Activated CD8-positive, alpha-beta memory T cell treated with anti-CD3 and anti-CD28 coated beads, Interleukin-2, amount 50 U/mL, for 1 hour (primary cell): ENCODE measurements around the gene TXNDC2.

Experiments
- DNase-seq: peaks from one replicate; pipeline ENCODE4 v3.0.0-alpha.2; 2020; ENCODE audit errors: extremely low read depth

Gene TXNDC2

DNA sequence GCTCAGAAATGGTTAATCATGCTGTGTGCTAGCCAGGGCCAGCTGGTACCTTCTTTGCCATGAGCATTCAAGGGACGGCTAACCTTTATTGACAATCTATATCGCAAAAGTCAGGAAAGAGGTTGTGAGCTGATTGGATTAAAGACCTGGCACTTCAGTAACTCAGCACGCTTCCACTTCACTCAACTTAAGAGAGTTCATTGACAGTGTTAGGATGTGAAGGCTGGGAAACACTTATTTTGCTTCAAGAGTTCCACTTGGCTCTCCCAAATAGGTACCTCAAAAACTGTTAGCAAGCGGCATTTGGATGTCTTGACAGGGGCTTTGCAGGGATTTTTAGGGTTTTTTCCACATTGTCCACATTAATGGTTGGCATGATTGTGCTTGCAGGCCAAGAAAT is 25.1 kb upstream of the TXNDC2 start:
- no peak for DNase-seq

DNA sequence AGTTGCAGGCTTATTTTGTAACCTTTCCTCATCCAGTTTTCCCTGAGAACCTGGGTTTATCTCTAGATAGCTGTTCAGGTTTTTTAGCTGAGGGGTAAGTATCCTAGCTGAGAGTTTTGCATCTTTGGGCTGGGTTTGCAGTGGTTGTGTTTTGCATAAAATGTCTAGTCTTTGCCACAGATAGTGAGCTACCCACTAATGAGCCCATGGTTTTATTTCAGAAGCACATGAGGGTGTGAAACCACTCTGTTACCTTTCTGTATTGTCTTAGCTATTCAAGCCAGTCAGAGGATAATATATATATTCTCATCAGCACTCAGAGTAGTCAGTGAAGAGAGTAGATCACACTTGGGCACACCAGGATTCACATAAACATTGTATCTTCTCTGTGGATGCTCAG is 24.6 kb upstream of the TXNDC2 start:
- no peak for DNase-seq

DNA sequence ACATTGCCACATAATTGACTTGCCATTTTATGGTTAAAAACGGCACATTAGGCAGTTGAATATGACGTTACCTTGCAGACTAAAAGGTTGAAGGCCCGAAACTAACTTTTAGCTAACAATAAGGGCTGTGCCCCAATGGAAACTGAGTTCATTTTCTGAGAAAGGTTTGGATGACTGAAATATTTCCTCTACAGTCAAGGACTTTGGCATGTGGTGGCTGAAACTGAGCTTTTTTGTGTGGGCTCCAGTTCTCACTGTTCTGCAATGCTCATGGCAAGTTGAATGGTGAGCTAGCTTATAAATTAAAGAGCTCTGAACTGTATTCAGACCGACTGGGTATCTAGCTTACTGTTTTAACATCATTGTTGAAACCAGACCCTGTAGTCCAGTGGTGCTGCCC is 23.8 kb upstream of the TXNDC2 start:
- no peak for DNase-seq

DNA sequence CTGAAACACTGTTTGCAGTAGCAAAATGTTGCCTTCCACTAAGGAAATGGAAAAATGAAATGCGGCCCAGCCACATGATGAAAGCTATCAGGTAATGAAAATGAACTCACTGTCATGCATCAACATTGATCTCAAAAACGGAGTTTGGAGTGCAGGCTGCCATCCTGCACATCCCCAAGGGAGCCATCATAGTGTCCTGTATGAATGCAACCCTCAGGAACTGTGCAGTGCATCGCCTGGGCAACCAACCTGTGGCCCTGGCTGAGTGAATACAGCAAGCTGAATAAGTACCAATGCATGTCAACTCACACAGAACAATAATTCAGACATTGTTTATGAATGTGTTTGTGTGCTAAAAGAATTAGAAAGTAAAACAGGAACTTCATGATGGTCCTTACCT is 23.1 kb upstream of the TXNDC2 start:
- DNase-seq: no peak

DNA sequence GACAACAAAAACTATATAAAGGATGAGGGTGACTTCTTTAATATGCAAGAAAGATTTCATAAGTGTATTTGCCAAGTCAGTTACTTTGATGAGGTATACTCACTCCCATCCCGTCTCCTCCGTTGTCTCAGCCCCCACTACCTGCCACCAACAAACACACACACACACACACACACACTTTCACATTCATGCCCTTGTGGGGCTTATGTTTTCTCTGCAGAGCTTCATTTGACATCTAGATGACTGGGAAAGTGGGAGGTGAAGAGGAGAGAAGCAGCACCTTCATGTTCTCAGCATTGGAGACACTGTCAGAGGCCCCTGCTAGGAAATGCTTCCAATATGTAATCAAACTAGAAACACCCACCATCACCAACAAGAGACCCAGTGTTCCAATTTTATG is 22.5 kb upstream of the TXNDC2 start:
- DNase-seq: no peak

DNA sequence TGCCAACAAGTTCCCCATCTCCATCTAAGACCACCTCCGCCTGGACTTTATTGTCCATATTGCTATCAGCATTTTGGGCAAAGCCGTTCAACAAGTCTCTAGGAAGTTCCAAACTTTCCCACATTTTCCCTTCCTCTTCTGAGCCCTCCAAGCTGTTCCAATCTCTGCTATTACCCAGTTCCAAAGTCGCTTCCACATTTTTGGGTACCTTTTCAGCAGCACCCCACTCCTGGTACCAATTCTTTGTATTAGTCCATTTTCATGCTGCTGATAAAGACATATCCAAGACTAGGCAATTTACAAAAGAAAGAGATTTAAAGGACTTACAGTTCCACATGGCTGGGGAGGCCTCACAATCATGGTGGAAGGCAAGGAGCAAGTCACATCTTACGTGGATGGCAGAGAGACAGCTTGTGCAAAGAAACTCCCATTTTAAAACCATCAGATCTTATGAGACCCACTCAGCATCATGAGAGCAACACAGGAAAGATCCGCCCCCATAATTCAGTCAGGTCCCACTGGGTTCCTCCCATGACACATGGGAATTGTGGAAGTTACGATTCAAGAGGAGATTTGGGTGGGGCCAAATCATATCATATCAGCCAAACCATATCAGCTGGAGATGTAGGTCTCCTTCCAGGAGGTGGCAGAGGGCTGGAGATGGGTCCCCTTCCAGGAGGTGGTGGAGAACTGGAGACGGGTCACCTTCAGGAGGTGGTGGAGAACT is 19.8 kb upstream of the TXNDC2 start:
- no peak for DNase-seq

DNA sequence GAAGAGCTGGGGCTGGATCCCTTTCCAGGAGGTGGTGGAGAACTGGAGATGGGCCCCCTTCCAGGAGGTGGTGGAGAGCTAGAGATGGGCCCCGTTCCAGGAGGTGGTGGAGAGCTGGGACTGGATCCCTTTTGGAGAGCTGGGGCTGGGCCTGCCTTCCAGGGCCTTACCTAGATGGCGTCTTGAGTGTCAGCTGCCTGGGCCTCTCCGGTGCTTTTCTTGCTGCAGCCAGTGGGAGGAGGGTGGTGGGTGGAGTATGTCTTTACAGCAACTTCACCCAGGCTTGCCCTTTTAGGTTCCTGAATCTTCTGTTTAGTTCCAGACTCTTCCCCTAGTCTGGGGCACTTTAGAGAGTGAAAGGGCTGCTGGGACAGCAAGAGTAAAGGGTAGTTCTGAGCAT is 19.1 kb upstream of the TXNDC2 start:
- DNase-seq: no peak

DNA sequence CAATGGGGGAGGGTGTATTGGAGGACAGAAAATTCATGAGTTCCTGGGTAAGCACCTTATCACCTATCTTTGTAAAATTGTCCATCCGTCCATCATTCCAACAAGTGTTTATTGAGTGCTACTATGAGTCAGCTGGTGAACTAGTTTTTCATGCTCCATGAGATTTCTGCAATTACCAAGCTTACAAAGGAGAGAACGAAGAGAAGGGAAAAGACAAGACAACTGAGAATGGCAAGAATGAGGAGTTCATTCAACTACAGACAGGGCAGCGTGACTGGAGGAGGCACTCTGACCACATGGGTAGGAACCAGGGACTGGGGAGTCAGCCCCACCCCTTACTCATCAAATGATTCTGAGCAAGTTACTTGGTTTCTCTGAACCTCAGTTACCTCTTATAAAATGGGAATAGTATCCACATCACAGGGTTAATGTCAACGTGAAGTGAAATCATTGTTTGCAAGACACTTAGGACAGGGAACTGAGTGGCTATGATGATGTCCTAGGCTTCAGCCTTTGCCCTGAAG is 18.6 kb upstream of the TXNDC2 start:
- no peak for DNase-seq

DNA sequence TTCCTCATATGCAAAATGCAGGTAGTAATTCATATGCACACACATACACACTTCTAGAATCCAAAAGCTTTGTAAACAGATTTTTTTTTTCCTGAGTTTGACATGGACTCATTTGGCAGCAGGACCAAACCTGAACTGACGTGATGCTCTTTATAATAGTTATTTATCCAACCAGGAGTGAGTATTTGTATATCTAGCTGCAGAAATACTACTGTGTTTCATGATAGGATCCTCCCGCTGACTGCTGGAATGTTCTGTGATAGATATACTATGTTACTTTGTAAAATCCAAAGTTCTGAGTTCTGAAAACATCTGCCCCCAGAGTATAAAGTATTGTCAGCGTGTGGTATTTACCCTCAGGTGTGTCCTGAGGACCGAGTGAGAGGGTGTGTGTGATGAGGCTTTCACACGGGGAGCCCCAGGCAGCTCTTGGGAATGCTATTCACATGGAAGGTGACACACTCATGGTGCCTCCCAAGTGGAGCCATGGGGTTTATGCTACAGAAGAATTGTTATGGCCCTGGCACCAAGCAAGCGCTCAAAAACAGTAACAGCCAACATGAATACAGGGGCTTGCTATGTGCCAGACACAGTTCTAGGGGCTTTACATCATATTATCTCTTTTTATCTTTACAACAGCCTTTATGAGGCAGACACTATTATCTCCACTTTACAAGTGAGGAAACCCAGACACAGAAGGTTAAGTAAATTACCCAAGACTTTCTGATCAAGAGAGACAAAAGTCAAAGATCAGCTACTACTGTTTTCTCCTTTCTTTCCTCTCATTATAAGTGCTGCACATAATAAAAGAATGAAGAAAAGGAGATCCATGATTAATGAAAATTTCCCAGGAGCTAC is 16.7 kb upstream of the TXNDC2 start:
- DNase-seq: no peak

DNA sequence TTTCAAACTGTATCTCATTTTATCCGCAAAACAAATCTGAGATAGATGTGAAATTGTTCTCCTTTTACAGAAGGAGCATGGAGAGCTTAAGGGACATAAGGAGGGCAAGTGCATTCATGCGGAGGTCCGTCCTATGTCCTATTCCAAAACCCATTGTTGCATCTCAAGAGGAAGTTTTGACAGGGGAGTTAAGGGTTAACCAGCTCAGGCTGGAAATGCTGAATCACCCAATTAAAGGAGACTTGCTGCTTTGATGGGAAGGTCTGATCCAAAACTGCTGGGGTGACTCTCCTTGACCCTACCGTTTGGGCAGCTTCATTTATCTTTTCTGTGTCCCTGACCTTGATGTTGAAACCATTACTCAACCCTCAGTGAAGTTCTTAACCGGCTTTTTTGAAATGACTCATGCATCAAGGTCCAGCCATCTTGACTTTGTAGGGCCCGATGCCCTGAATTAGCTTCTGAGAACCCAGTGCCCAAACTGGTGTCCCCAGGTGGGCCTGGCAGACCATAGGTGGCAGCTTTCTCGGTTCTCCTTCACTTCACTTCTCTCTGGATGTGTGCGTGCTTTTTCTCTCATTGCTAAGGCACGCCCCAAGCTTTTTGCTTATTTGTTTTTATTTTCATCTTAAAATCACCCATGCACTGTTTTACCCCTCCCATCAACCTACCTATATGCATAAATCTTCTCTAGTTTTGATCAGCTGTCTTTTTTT is 15.9 kb upstream of the TXNDC2 start:
- DNase-seq: no peak

DNA sequence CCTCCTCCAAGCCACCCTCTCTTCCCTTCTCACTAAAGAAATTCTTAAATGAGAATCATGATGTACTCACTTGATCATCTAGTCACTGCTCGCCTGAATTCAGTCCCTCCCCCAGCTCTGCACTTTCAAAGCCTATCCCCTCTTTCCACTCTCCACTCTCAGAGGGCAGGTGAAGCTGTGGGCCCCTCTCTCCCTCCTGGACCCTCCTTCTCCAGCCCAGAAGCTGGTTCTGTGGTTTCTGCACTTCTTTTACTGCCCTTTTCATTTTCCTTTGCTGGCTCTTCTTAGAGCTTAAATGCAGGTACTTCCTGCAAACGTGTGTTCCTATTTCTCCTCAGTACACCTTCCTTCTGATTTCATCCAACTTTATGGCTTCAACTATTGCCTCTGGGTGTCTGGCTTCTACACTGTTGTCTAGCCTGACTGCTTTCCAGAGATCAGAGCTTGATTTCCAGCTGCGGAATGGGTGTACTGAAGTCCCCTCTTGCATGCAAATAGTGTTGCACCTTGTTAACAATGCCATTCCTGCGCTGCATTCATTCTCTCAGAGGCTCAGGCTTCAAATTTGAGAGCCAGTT is 15.3 kb upstream of the TXNDC2 start:
- DNase-seq: no peak

DNA sequence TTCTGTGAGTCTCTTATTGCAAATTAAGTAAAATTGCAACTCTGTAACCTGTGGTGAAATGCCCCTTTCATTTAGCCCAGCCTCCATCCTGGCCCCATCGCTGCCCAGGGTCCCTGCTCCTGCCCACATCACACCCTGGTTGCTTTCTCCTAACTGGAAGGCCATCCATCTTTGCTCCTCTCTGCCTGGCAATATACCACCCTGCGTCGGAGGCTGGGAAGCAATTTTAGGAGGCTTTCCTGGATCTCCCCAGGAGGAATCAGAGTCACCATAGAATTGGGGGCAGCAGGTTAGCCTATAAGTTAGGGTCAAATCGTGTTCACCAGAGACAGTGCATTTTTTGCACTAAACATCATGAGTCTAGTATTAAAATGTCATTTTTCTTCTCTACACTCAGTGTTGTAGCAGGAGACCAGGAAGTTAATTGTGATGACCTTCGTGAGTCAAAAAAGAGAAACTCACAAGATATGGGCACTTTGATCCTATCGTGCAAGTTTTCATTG is 14.5 kb upstream of the TXNDC2 start:
- no peak for DNase-seq

DNA sequence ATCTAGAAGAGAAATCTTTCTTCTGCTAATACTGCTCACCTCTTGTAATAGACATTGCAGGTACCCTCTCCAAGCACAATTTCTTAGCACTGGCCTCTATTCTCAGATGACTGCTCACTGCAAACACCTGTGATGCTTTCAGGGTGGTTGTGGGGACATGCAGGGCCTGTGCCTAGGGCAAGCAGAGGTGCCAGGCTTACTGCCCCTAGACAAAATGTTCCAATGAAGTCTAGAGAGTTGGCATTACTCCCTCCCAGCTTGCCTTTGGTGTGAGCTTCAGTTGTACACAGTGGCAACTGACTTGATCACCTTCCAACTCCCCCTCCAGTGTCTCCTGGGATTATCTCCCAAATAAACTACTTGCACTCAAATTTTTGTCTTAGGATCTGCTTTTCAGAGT is 12.9 kb upstream of the TXNDC2 start:
- DNase-seq: no peak

DNA sequence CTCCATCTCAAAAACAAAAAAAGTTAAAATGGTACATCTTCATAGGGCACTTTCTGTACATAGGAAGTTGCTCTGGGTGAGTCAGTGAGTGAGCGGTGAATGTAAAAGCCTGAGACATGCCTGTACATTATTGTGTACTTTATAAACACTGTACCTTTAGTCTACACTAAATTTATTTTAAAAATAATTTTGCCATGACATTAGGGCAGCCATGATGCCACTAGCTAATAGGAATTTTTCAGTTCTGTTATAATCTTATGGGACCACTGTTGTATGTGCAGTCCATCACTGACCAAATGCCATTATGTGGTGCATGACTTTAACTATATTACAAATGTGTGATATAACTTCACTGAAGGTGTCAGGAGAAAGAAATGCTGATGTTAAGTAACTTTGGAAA is 11.0 kb upstream of the TXNDC2 start:
- DNase-seq: no peak

DNA sequence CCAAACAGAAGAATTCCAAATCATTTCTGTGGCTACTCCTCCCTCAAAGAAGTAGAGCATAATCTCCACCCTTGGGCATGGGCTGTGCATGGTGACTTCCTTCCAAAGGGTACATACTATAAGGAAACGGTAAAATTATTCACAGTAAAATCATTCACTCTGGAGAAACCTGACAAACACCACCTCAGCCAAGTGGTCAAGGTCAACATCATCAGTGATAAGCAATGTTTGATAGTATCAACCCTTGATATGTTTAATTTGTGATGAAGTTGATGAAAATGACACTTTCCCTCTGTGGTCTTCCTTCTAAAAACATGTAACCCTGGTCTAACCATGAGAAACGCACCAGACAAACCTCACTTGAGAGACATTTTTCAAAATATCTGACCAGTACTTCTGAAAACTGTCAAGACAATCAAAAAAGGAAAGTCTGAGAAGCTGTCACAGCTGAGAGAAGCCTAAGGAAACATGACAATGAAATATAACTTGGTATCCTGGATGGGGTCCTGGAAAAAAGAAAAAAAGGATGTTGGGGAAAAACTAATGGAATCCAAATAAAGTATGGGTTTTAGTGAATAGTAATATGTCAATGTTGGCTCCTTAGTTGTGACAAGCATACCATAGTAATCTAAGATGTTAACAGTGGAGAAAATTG is 9.4 kb upstream of the TXNDC2 start:
- DNase-seq: no peak

DNA sequence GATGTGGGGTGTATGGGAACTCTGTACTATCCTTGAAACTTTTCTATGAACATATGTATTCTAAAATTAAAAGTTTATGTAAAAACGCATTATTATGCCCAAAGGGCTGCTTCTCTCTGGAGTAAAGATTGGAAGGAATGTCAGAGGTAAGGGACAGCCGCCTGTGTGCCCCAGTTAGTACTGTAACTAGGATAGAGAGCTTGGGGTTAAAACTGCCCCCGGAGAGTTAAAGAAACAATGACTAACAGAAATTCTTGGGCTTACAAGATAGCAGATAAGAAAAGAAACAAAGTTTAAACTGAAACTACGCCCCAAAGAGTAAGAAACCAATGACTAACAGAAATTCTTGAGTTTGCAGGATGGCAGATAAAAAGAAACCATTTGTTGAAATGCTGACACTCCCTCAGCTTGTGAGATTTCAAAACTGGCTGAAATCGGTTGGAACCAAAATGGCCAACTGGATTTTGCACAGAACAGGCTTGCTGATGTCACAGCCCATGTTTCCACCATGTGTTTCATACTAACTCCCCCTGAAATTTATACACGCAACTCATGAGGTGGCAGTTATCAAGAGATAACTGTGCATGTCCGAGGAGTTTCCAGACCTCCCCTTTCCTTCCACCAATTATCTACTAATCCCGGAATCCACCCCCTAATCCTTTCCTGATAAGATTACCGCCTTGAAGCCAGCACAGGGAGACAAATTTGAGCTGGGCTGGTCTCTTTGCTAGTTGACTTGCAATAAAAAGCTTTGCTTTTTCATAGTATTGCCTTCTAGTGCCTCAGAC is 8.7 kb upstream of the TXNDC2 start:
- DNase-seq: no peak

DNA sequence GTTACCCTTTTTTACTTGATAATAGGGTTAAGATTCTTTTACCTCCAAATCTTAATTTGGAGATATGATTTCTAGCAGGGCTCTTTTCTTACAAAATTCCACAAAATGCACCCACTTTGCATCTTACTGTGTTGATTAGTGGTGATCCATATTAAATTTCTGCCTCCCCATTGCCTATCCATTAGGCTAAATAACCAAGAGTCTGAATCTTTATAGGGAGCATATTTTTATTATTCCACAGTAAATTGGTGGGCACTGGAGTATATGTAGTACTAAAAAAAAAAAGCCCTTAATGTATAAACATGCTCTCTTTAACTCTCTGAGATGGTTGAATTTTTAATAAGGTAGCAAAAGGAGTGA is 8.1 kb upstream of the TXNDC2 start:
- DNase-seq: no peak

DNA sequence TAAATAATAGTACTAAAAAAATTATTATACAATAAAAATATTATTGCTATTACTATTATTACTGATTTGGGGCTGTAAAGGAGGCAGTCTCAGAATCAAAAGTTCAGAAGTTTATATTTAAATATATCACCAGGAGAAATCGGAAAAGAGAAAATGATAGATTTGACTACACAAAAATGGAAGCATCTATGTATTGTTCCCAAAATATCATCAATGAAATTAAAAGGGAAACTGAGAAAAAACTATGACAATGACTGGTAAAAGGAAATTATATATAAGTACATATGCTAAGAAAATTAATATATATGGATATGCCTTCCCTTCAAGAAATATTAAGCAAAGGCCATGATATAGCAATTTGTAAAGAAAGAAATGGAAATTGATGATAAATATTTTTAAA is 7.7 kb upstream of the TXNDC2 start:
- no peak for DNase-seq

DNA sequence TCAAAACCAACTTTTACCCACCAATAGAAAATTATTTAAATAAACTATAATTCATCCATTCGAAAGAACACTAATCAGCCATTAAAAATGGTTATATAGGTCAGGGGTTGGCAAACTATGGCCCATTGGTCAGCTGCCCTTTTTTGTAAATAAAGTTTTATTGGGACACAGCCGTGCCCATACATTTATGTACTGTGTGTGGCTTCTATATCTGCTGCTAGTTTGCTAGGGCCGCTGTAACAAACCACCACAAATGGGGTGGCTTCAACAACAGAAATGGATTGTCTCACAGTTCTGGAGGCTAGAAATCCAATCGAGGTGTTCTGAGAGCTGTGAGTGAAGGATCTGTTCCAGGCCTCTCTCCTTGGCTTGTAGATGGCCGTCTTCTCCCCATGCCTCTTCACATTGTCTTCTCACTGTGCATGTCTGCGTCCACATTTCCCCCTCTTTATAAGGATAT is 7.0 kb upstream of the TXNDC2 start:
- DNase-seq: no peak

DNA sequence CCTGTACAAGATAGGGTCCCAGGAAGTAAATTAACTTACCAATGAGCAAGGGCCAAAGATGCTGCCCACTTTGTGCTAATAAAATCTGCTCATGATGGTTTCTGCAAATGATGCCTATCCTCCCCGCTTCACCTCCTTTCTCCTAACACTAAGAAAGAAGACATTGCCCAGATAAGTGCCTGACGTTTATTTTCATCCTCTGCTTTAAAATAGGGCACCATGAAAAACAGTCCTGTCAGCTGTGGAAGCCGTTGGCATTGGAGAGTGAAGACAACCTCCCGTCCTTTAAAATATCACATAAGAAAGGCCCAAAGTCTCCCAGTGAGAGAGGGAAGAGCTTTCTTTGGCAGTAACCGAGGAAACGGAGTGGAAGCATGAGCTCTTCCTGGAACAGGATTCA is 1.7 kb upstream of the TXNDC2 start:
- DNase-seq: no peak
